Measurements from ENCODE around the gene ARSD. TPM values are rescaled to one million over a fixed set of nuclear protein-coding genes. Genes with fewer than 3 reads are reported as not detected.

Gene ARSD
- polyA plus RNA-seq, 3 donors: 19.2 to 28.6 (median 19.7) TPM

DNA sequence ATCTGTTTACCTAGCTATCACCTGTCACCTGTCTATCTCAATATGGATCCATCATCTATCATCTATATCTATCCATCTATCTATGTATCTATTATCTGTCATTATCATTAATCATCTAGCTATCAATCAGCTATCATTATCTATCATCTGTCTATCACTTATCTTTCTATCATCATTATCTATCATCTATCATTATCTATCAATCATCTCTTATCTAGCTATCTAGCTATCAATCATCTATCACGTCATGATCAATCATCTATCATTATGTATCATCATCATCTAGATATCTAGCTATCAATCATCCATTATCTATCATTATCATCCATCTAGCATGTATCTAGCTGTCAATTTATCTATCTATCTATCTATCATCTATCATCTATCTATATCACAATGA lies 7.9 kb downstream of the ARSD start:
- Mint-ChIP-seq H3K36me3 (peaks cover 49 to 87% of the 10 kb centered on the region in 2 donors), H3K4me1 (peaks cover 8% of the 10 kb centered on the region), H3K27ac (no peak overlapping the region), H3K27me3 (ENCODE audit: low read depth in 3 of 3) (no peaks in the 10 kb centered on the region), H3K4me3 (no peak overlapping the region), H3K9me3 (peaks cover 0 to 17% (median 7%) of the 10 kb centered on the region in 7 donors)
- H3K4me2 ChIP-seq (replicated peaks; ENCODE audit: extremely low read depth, low read length, poor library complexity, severe bottlenecking): no peak overlapping the region
- no peaks in the 10 kb centered on the region for H3K27me3 ChIP-seq (ENCODE audit: control insufficient read depth in 2 of 2, insufficient read depth in 2 of 2, low read length in 2 of 2)
- H3K9ac ChIP-seq (ENCODE audit: insufficient read depth, low read length, poor library complexity, severe bottlenecking): no peak overlapping the region
- H3K4me1 ChIP-seq (ENCODE audit: control insufficient read depth in 1 of 2, insufficient read depth in 2 of 2, low read length in 2 of 2): no peaks in the 10 kb centered on the region
- WGBS (ENCODE audit: insufficient coverage): no CpG with 5 or more reads among the region's 1 CpG
- H3K9me3 ChIP-seq (replicated peaks in 1 of 2; ENCODE audit: control insufficient read depth in 1 of 2, insufficient read depth in 1 of 2, low read length in 2 of 2): peaks cover 4% of the 10 kb centered on the region in 2 donors
- H4K20me1 ChIP-seq (ENCODE audit: insufficient read depth, low read length): no peaks in the 10 kb centered on the region
- no peak overlapping the region for H2AFZ ChIP-seq (ENCODE audit: insufficient read depth, low read depth, low read length, poor library complexity, severe bottlenecking)
- intact Hi-C loops (cut with micrococcal nuclease): no loop called here
- H3K4me3 ChIP-seq (replicated peaks in 1 of 3; ENCODE audit: low read depth in 2 of 3, low read length in 3 of 3): no peak overlapping the region
- DNase-seq: no peak
- peaks cover 28 to 77% of the 10 kb centered on the region in 2 donors for H3K36me3 ChIP-seq (replicated peaks in 1 of 2; ENCODE audit: control insufficient read depth in 1 of 2, insufficient read depth in 2 of 2, low read length in 2 of 2)
- H3K27ac ChIP-seq (ENCODE audit: low read depth in 1 of 2, low read length in 2 of 2): no peak overlapping the region
- TF ChIP-seq, protein P1, sequence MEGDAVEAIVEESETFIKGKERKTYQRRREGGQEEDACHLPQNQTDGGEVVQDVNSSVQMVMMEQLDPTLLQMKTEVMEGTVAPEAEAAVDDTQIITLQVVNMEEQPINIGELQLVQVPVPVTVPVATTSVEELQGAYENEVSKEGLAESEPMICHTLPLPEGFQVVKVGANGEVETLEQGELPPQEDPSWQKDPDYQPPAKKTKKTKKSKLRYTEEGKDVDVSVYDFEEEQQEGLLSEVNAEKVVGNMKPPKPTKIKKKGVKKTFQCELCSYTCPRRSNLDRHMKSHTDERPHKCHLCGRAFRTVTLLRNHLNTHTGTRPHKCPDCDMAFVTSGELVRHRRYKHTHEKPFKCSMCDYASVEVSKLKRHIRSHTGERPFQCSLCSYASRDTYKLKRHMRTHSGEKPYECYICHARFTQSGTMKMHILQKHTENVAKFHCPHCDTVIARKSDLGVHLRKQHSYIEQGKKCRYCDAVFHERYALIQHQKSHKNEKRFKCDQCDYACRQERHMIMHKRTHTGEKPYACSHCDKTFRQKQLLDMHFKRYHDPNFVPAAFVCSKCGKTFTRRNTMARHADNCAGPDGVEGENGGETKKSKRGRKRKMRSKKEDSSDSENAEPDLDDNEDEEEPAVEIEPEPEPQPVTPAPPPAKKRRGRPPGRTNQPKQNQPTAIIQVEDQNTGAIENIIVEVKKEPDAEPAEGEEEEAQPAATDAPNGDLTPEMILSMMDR (IDR thresholded peaks at IDR 0.05): no peak
- H3K79me2 ChIP-seq (ENCODE audit: insufficient read depth, low read length): no peaks in the 10 kb centered on the region

DNA sequence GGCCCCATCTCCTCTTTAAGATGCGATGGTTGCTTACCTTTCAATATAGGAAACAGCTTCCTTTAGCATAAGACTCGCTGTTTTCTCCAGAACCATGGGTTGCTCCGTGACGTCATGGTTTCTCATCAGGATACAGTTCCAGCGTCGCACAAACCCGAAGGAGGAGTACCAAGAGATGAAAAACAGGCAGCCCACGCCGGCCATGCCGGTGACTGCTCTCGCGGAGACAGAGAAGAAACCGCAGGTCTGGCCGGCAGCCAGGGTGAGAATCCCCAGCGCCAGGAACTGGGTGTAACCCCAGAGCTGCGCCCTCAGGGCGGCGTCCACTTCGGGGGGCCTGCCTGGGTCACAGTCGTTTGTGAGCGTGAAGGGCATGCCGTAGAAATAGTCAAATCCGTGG lies 11.4 kb downstream of the ARSD start:
- Histone ChIP-seq H3K4me3 (replicated peaks in 1 of 3; ENCODE audit: low read depth in 2 of 3, low read length in 3 of 3) (no peak overlapping the region), H4K20me1 (ENCODE audit: insufficient read depth, low read length) (no peaks in the 10 kb centered on the region), H3K27me3 (ENCODE audit: control insufficient read depth in 2 of 2, insufficient read depth in 2 of 2, low read length in 2 of 2) (no peaks in the 10 kb centered on the region), H3K27ac (ENCODE audit: low read depth in 1 of 2, low read length in 2 of 2) (no peak overlapping the region), H3K36me3 (replicated peaks in 1 of 2; ENCODE audit: control insufficient read depth in 1 of 2, insufficient read depth in 2 of 2, low read length in 2 of 2) (peaks cover 26 to 87% of the 10 kb centered on the region in 2 donors), H3K9ac (ENCODE audit: insufficient read depth, low read length, poor library complexity, severe bottlenecking) (no peak overlapping the region), H3K79me2 (ENCODE audit: insufficient read depth, low read length) (no peaks in the 10 kb centered on the region), H3K9me3 (replicated peaks in 1 of 2; ENCODE audit: control insufficient read depth in 1 of 2, insufficient read depth in 1 of 2, low read length in 2 of 2) (peaks cover 4% of the 10 kb centered on the region in 2 donors), H2AFZ (ENCODE audit: insufficient read depth, low read depth, low read length, poor library complexity, severe bottlenecking) (no peak overlapping the region), H3K4me2 (replicated peaks; ENCODE audit: extremely low read depth, low read length, poor library complexity, severe bottlenecking) (no peak overlapping the region), H3K4me1 (ENCODE audit: control insufficient read depth in 1 of 2, insufficient read depth in 2 of 2, low read length in 2 of 2) (no peaks in the 10 kb centered on the region)
- H3K36me3 Mint-ChIP-seq: peaks cover 51 to 92% of the 10 kb centered on the region in 2 donors
- TF ChIP-seq, protein P1 (IDR thresholded peaks at IDR 0.05): no peak
- no peak overlapping the region for H3K4me3 Mint-ChIP-seq
- 97% methylated on average over 14 of the region's 23 CpGs for WGBS (ENCODE audit: insufficient coverage)
- H3K27me3 Mint-ChIP-seq (ENCODE audit: low read depth in 3 of 3): no peaks in the 10 kb centered on the region
- H3K9me3 Mint-ChIP-seq: peaks cover 0 to 20% (median 7%) of the 10 kb centered on the region in 7 donors
- intact Hi-C loops (cut with micrococcal nuclease): no loop called here
- no peak for DNase-seq
- H3K4me1 Mint-ChIP-seq: peaks cover 6% of the 10 kb centered on the region
- no peak overlapping the region for H3K27ac Mint-ChIP-seq
